Measurements from ENCODE around the gene UBQLNL.

UBQLNL gene, protein sequence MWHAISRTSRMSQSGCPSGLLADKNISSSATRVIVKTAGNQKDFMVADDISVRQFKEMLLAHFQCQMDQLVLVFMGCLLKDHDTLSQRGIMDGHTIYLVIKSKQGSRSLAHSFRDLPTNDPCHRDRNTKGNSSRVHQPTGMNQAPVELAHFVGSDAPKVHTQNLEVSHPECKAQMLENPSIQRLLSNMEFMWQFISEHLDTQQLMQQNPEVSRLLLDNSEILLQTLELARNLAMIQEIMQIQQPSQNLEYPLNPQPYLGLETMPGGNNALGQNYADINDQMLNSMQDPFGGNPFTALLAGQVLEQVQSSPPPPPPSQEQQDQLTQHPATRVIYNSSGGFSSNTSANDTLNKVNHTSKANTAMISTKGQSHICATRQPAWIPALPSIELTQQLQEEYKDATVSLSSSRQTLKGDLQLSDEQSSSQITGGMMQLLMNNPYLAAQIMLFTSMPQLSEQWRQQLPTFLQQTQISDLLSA

DNA sequence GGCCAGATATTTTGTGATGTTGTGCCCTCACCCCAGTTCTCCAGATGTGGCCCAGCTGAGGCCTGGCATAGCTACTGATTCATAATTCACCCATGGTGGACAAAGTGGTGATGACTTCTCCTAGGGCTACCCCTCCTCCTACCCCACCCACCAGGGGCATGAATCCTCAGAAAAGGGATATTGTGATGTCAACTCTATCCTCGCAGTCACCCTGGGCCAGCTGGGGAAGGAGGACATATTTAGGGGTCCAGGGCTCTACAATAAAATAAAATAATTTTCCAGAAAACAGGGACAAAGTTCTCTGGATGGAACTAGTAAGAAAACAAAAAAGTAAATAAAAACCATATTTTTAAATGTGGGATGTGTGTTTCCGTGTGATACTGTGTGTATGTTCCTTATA lies at the start of gene UBQLNL:
Gene UBQLNL (minus strand): TSS at position 101 of the 400 bp plus-strand sequence. CDS start 258 bp downstream, outside the sequence.
- no peak for TF ChIP-seq EZH2phosphoT487 (IDR thresholded peaks at IDR 0.05; ENCODE audit: borderline replicate concordance)
- TF ChIP-seq, protein P1, sequence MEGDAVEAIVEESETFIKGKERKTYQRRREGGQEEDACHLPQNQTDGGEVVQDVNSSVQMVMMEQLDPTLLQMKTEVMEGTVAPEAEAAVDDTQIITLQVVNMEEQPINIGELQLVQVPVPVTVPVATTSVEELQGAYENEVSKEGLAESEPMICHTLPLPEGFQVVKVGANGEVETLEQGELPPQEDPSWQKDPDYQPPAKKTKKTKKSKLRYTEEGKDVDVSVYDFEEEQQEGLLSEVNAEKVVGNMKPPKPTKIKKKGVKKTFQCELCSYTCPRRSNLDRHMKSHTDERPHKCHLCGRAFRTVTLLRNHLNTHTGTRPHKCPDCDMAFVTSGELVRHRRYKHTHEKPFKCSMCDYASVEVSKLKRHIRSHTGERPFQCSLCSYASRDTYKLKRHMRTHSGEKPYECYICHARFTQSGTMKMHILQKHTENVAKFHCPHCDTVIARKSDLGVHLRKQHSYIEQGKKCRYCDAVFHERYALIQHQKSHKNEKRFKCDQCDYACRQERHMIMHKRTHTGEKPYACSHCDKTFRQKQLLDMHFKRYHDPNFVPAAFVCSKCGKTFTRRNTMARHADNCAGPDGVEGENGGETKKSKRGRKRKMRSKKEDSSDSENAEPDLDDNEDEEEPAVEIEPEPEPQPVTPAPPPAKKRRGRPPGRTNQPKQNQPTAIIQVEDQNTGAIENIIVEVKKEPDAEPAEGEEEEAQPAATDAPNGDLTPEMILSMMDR (conservative IDR thresholded peaks at IDR 0.05; ENCODE audit: low read length), result no peak
- Histone ChIP-seq H3F3A (ENCODE audit: low read depth) (no peaks in the 10 kb centered on the region), H3K9ac (ENCODE audit: low read depth, low read length, poor library complexity, severe bottlenecking) (no peak within 1 kb of the TSS), H4K20me1 (ENCODE audit: insufficient read depth, low read length, poor library complexity, severe bottlenecking) (no peaks in the 10 kb centered on the region), H2AFZ (ENCODE audit: low read length) (no peak within 1 kb of the TSS), H3K79me2 (ENCODE audit: insufficient read depth, low read length) (no peaks in the 10 kb centered on the region), H3K4me2 (ENCODE audit: low read depth, low read length, poor library complexity, severe bottlenecking) (no peak within 1 kb of the TSS), H3K9me3 (ENCODE audit: insufficient read depth, low read depth, low read length) (no peaks in the 10 kb centered on the region), H3K4me3 (ENCODE audit: low read length, poor library complexity, severe bottlenecking) (no peak within 1 kb of the TSS), H3K36me3 (ENCODE audit: insufficient read depth, low read length) (no peaks in the 10 kb centered on the region), H3K4me1 (ENCODE audit: insufficient read depth, low read length, poor library complexity, severe bottlenecking) (no peaks in the 10 kb centered on the region), H3K27me3 (ENCODE audit: insufficient read depth, low read length, poor library complexity, severe bottlenecking) (no peaks in the 10 kb centered on the region), H3K9me2 (replicated peaks; ENCODE audit: low read depth, low read length) (no peaks in the 10 kb centered on the region)

DNA sequence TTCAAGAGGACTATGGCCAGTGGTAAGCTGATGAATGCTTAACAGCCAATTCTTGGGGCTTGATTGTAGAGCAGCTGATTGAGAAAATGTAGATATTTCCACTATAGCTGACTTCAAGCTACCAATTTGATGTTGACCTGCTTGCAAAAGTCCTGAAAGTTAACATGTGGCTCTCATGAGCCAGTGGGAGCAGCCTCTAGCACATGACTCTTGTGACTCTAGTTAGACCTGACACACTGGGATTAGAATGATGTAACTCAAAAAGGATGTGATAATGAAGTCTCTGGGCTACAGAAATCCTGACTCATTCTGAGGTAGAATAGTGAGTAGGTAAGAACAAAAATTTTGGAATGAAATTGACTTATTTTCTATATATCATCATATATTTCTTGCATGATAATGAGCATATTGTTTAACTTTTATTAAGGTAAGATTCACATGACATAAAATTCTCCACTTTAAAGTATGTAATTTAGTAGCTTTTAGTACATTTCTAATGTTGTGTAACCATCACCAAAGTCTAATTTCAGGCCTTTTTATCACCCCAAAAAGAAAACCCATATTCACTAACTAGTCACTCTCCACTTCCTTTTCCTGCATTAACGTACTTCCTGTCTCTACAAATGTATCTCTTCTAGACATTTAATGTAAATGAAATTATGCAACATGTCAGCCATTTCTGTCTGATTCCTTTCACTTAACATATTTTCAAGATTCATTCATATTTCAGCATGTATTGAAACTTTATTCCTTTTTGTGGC lies 47.9 kb upstream of the UBQLNL start:
- Histone ChIP-seq H4K20me1 (ENCODE audit: insufficient read depth, low read length, poor library complexity, severe bottlenecking) (no peaks in the 10 kb centered on the region), H3K4me3 (ENCODE audit: low read length, poor library complexity, severe bottlenecking) (no peak overlapping the region), H3K4me2 (ENCODE audit: low read depth, low read length, poor library complexity, severe bottlenecking) (peak overlapping the region; percentile 12), H3K4me1 (ENCODE audit: insufficient read depth, low read length, poor library complexity, severe bottlenecking) (peaks cover 3% of the 10 kb centered on the region), H3K9me2 (replicated peaks; ENCODE audit: low read depth, low read length) (no peaks in the 10 kb centered on the region), H3K9me3 (ENCODE audit: insufficient read depth, low read depth, low read length) (no peaks in the 10 kb centered on the region), H3K36me3 (ENCODE audit: insufficient read depth, low read length) (no peaks in the 10 kb centered on the region), H3K9ac (ENCODE audit: low read depth, low read length, poor library complexity, severe bottlenecking) (no peak overlapping the region), H3K79me2 (ENCODE audit: insufficient read depth, low read length) (no peaks in the 10 kb centered on the region), H2AFZ (ENCODE audit: low read length) (no peak overlapping the region), H3F3A (ENCODE audit: low read depth) (no peaks in the 10 kb centered on the region), H3K27me3 (ENCODE audit: insufficient read depth, low read length, poor library complexity, severe bottlenecking) (peaks cover 42% of the 10 kb centered on the region)
- no peak for TF ChIP-seq EZH2phosphoT487 (IDR thresholded peaks at IDR 0.05; ENCODE audit: borderline replicate concordance)
- TF ChIP-seq, protein P1 (conservative IDR thresholded peaks at IDR 0.05; ENCODE audit: low read length), result no peak

DNA sequence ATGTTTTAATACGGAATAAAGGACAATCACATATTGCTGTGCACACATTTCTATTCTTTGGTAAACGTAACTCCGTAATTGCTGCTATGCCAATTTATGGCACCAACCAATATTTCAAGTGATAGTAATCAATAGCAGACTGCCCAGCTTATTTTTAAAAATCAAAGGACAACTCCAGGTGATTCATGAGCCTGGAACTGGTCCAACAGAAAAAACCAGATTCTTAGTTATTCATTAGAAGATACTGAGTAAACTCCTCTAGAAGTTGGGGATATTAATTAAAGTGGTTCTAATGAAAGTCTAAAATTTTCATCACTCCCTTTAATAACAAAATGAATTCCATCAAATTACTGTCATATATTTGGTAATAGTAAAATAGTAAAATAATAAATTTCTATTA lies 41.3 kb upstream of the UBQLNL start:
- Histone ChIP-seq H3K4me1 (ENCODE audit: insufficient read depth, low read length, poor library complexity, severe bottlenecking) (no peaks in the 10 kb centered on the region), H3K4me3 (ENCODE audit: low read length, poor library complexity, severe bottlenecking) (no peak overlapping the region), H3K4me2 (ENCODE audit: low read depth, low read length, poor library complexity, severe bottlenecking) (no peak overlapping the region), H3F3A (ENCODE audit: low read depth) (no peaks in the 10 kb centered on the region), H3K27me3 (ENCODE audit: insufficient read depth, low read length, poor library complexity, severe bottlenecking) (peaks cover 18% of the 10 kb centered on the region), H2AFZ (ENCODE audit: low read length) (no peak overlapping the region), H4K20me1 (ENCODE audit: insufficient read depth, low read length, poor library complexity, severe bottlenecking) (no peaks in the 10 kb centered on the region), H3K9me3 (ENCODE audit: insufficient read depth, low read depth, low read length) (no peaks in the 10 kb centered on the region), H3K9me2 (replicated peaks; ENCODE audit: low read depth, low read length) (no peaks in the 10 kb centered on the region), H3K79me2 (ENCODE audit: insufficient read depth, low read length) (no peaks in the 10 kb centered on the region), H3K9ac (ENCODE audit: low read depth, low read length, poor library complexity, severe bottlenecking) (no peak overlapping the region), H3K36me3 (ENCODE audit: insufficient read depth, low read length) (no peaks in the 10 kb centered on the region)
- TF ChIP-seq, protein P1 (conservative IDR thresholded peaks at IDR 0.05; ENCODE audit: low read length), result no peak
- TF ChIP-seq EZH2phosphoT487 (IDR thresholded peaks at IDR 0.05; ENCODE audit: borderline replicate concordance), result no peak
